ENCODE data around the gene CCR1.
A peak's percentile ranks its signal among the peaks of the same experiment; 100 is the strongest.

Gene CCR1

GRCh38 chr3:46208167-46208704 is at the start of gene CCR1:
CCR1 (minus strand) TSS chr3:46208313; CDS start chr3:46204313, 4,000 bp downstream.
- peak; percentile 27 to 38 for DNase-seq

GRCh38 chr3:46252980-46253379 is 44.9 kb upstream of the CCR1 start:
- DNase-seq = no peak

DNA sequence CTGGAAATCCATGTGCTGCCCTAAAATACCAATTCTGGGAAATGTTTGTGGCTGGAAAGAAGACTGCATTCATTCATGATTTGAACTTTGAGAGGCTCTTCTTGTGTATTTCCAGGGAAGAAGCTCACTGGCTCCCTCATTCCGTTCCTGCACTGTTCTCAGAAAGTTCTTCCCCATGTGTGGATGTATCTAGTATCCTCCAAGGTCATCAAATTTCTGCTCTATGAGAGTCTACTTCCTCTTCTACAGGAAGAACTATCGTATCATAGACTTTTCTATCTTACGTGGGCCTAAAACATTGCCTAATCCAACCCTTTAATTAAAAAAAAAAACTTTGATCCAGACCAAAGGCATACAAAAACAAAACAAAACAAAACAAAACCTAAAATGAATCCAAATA is 37.0 kb upstream of the CCR1 start:
- DNase-seq = no peak

GRCh38 chr3:46243560-46243959 is 35.4 kb upstream of the CCR1 start:
- no peak for DNase-seq

DNA sequence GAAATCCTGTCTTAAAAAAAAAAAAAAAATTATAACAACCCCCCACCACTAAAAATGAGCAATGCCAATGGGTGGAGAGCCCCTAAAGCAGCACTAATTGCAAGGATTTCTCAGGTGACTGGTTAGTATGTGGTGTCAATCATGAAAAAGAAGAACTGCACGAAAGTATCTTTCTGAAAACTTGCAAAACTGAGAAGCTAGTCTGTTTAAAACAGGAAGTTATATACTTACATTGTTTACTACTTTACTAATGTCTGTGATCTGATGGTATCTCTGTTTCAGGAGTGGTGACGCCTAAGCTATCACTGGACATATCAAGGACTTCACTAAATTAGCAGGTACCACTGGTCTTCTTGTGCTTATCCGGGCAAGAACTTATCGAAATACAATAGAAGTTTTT is 34.0 kb upstream of the CCR1 start, which contains the start of gene CCR3:
Gene CCR3, plus strand, starts transcription at position 341 of the 400 bp plus-strand sequence. CDS start 22,699 bp downstream, outside the sequence.
- DNase-seq = no peak

- DNase-seq = no peak
Observed at GRCh38 chr3:46239952-46240351, 31.8 kb upstream of the CCR1 start.

DNA sequence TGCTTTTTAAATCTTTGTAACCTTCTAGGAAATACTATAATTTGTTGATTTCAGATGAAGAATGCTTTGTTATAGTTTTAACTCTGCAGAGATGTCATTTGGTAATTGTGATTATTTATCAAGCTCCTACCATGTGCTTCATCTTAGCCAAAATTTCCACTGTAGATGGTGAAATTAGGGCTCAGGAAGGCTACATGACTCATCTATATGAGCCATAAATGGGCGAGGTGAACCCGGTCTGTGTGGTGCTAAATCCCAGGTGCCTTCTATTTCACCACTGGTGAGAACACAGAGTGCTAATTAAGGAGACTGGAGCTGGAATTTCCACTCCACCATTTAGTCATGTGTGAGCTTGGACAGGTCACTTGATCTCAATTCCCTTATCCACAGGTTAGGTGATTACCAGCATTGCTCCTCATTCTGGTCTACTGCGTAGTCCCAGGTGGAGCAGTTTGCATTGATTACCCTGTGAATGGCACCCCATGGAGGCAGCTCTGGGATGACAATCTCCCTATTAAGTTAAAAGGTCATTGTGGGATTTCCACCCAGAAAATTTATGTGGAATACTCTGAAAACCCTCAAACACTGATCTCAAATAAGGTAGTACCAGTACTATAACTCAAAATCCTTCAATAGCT is 31.3 kb upstream of the CCR1 start:
- DNase-seq = no peak

DNA sequence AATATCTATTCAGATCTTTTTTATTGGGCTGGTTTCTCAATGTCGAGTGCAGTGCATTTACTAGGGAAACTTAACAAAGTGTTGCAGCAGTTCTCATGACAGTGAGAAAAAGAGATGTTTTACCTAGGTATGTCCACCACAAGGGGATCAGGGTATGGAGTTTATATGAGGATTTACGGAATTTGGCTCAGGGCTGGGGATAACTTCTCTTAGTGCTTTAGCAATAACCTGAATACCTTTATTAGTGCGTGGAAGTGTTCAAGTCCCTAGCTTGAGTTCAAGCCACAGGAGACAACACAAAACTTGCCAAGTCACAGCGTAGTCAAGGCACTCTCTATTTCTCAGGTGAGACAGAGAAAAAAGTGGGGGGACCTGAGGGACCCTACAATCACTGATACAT is 30.3 kb upstream of the CCR1 start:
- no peak for DNase-seq

GRCh38 chr3:46236294-46237054 is 28.4 kb upstream of the CCR1 start:
- DNase-seq = no peak

- no peak for DNase-seq
Observed at GRCh38 chr3:46235425-46235824, 27.3 kb upstream of the CCR1 start.

DNA sequence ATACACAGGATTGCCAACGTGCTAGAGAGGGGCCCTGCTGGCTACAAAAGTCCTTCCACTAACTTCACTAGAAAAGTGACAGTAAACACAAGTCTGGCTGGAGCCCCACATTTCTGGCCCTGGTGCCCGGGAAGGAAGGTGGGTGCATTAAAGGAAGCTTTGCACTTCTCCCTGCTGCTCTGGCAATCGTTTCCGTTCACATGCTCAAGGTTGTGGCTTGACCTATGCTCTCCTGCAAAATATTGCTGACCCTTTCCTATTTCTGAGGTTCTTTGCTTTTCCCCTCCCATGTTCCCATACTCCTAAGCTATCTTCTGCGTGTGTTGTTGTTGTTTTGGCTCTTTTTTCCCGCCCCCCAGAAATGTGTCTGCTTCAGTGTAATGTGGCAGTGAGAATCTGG is 25.1 kb upstream of the CCR1 start:
- no peak for DNase-seq

DNA sequence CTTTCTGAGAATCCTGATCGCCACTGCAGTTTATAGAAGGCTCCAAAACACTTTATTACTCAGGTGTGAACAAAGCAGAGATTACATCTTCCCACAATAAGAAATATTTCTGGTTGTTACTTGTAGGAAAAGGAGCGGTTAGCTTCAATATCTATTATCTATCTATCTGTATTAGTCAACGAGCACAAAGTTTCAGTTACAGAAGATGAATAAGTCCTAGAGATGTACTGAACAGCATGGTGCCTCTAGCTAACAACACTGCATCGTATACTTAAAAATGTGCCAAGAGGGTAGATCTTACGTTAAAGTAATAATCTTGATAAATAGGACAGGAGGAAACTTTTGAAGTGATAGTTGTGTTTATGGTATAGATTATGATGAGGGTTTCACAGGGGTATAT is 23.2 kb upstream of the CCR1 start:
- DNase-seq = no peak

GRCh38 chr3:46228260-46229242 is 20.4 kb upstream of the CCR1 start:
- no peak for DNase-seq

GRCh38 chr3:46222435-46223161 is 14.5 kb upstream of the CCR1 start:
- no peak for DNase-seq

DNA sequence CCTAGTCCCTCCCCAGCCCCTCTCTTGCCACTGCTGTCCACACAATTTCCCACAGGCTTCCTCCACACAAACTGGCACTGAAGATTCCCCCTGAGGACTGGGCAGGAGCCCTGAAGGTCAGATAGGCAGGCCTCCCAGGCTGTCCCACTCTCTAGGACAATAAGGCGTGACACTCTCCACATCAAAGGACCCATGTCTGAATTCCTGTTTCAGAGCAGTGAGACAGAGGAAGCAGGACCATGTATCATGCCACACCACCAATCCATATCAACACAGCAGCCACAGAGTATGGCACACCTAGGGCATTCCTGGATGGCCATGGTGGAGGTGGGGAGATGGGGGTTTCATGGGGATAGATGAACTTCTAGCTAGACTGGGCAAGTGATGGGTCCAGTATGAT is 13.8 kb upstream of the CCR1 start:
- no peak for DNase-seq

- no peak for DNase-seq
Observed at GRCh38 chr3:46221391-46221790, 13.3 kb upstream of the CCR1 start.

DNA sequence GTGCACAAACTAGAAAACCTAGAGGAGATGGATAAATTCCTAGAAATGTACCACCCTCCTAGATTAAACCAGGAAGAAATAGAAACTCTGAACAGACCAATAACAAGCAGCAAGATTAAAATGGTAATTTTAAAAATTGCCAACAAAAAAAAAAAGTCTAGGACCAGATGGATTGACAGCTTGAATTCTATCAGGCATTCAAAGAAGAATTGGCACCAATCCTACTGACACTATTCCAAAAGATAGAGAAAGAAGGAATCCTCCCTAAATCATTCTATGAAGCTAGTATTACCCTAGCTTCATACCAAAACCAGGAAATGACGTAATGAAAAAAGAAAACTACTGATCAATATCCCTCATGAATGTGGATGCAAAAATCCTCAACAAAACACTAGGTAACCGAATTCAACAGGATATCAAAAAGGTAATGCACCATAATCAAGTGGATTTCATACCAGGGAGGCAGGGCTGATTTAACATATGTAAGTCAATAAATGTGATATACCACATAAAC is 10.1 kb upstream of the CCR1 start:
- no peak for DNase-seq

GRCh38 chr3:46215810-46216414 is 7.8 kb upstream of the CCR1 start:
- no peak for DNase-seq

DNA sequence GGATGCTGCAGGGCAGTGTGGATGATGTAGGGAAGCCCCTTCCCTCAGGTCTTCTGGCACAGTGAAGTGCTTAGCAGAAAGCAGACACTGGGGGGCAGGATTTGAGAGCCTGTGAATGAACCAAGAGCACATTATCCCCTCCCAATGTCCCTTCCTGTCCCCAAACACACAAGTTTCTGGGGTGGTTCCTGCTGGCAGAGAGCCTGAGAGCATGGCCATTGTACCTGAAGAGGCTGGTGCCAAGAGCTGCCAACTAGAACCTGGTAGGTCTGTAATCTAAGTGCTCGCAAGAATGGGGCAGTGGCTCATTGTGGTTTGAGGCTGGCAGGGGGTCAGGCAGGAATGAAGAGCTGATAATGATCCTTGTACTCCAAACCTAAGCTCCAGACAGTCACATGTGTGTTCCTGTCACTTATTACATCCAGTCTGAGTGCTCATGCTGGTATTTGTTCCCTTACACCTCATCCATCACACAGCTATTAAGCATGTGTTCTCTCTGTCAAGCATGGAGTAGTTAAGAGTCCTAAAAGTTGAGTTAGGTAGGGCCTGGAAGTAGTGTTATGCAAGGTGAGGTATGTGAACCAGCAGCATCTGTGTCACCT is 6.7 kb upstream of the CCR1 start:
- no peak for DNase-seq

GRCh38 chr3:46213201-46213600 is 5.1 kb upstream of the CCR1 start:
- DNase-seq = no peak

DNA sequence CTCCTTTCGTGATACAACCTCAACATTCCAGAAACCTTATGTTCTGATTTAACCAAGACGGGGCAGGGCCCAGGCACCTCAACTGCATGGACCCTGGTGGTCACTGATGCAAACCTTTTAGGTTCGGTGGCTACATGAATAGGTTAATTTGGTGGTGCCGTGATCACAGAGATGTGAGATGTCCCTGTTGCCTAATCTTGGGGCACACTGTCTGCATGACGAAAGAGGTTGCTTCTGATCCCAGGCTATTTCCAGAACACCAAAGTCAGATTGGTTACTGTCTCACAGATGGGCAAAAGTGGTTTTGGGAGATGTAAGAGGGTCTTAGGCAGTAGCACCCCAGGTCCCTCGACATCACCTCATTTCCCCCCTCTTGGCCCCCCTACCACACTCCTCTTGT is 4.0 kb upstream of the CCR1 start:
- DNase-seq = no peak

Data from stimulated activated CD4-positive, alpha-beta T cell treated with anti-CD3 and anti-CD28 coated beads, Interleukin-2, amount 100 ng/mL, for 48 hours (primary cell).